GM12874 (cell line): ENCODE data around the gene KRTAP4-6.
"Not testable (repeated sequence)": the region's sequence is repeated elsewhere in the genome, so short reads cannot be mapped to it uniquely, and the experiment has no call there.

ENCODE experiments used
- TF ChIP-seq, protein P1 (sequence below): IDR thresholded peaks from 2 replicates; pipeline ENCODE4 v1.5.1; 2011; ENCODE audit warnings: low read depth, mild to moderate bottlenecking, control low read depth, low read length, moderate library complexity; ENCODE audit not compliant: insufficient read depth

KRTAP4-6 gene

DNA sequence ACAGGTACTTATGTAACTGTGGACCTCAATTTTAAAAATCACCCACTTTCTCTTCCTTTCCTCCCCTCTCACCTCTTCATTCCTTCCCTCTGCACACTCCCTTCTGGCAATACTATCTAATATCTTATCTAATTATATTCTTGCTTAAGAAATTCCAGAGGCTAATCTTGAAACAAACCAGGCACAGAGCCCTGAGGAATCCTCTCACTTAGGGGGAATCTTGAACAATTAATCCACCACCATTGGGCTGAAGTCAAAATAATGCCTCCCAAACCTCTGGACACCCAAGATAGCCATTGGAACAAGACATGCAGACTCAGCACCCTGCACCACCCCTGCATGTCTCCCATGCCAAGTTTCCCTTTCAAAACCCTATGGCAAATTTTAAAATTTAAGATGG is 1.0 kb upstream of the KRTAP4-6 start:
- TF ChIP-seq, protein P1, sequence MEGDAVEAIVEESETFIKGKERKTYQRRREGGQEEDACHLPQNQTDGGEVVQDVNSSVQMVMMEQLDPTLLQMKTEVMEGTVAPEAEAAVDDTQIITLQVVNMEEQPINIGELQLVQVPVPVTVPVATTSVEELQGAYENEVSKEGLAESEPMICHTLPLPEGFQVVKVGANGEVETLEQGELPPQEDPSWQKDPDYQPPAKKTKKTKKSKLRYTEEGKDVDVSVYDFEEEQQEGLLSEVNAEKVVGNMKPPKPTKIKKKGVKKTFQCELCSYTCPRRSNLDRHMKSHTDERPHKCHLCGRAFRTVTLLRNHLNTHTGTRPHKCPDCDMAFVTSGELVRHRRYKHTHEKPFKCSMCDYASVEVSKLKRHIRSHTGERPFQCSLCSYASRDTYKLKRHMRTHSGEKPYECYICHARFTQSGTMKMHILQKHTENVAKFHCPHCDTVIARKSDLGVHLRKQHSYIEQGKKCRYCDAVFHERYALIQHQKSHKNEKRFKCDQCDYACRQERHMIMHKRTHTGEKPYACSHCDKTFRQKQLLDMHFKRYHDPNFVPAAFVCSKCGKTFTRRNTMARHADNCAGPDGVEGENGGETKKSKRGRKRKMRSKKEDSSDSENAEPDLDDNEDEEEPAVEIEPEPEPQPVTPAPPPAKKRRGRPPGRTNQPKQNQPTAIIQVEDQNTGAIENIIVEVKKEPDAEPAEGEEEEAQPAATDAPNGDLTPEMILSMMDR, result no peak

- TF ChIP-seq, protein P1, result no peak
Measured at GRCh38 chr17:41133880-41134735, 6.2 kb downstream of the KRTAP4-6 start.

- TF ChIP-seq, protein P1, result no peak
Measured at GRCh38 chr17:41131979-41132378, 8.4 kb downstream of the KRTAP4-6 start.

DNA sequence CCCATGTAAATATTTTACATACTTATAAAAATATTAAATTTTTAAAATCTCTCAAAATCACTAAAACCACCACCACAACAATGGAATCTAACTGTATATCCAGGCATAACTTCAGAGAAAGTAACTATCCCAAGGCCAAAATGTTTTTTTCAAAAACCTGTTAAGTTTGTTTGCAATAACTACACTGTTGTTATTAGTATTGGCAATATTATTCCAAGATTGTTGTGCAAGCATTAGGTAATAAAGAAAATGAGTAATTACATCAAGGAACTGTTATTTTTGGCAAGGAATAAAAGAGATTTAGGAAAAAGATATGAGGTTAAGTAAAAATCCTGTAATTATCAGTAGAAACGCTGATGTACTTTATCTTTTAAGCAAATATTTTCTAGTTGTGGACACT is 13.0 kb downstream of the KRTAP4-6 start:
- TF ChIP-seq, protein P1, result no peak

DNA sequence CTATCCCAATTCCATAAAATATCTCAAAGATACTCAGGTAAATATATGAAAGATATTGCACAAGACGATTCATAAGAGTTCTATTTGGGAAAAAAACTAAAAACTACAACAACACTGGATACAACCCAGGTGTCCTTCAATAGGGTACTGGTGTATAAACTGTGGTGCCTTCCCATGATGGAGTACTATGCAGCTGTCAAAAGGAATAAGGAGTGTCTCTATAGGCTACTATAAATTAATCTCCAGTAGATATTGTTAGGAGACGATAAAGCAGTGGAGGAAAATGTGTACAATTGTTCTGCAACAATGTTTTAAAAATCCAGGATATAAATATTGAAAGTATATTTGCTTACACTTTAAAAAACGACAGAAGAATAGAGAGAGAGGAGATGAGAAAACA is 13.9 kb downstream of the KRTAP4-6 start:
- TF ChIP-seq, protein P1, result no peak

GRCh38 chr17:41125064-41125463 is 15.3 kb downstream of the KRTAP4-6 start:
- TF ChIP-seq, protein P1, result no peak

DNA sequence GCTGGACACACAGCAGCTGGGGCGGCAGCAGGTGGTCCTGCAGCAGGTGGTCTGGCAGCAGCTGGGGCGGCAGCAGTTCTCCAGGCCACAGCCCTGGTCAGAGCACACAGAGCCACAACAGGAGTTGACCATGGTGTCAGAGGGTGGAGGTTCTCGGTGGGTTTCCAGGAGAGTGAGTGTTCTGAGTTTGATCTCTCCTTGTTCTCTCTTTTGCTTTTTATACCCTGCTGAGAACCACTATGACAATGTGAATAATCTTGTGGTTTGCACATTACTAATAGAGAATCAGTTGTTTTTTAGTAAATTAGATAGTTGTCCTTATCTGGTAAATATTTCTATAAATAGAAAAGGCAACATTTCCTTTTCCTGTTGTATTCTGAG is 16.4 kb downstream of the KRTAP4-6 start, which contains the start of gene KRTAP4-12:
Gene KRTAP4-12 (minus strand): TSS at position 192 of the 381 bp plus-strand sequence. CDS start 60 bp downstream, at position 132.
- TF ChIP-seq, protein P1, result not testable (repeated sequence)
